NCI-H748 (cell line): ENCODE measurements around the gene GPC6.
A peak's percentile ranks its signal among the peaks of the same experiment; 100 is the strongest.

Experiments used
- DNase-seq: peaks from one replicate; lab custom pipeline; 2025; ENCODE audit not compliant: unreplicated experiment; lab: John Stamatoyannopoulos, UW

The GPC6 gene

DNA sequence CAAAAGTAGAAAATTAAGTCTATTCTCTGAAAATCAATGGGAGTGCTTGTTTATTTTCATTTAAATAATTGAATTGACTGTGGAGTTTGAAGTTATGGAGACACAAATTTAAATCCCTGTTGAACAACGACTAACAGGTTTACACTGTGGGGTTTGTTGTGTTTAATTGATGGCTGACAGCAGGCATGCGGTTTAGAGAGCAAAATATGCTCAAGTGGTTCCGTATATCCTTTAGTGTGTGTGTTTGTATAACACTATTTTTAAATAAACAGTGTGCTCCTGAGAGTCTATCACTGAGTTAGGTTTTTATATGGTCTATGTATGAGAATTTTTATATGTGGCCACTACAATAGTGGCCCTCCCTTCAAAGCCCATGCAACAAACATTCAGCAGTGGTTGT lies 332.0 kb downstream of the GPC6 start:
- peak; percentile 88 for DNase-seq

DNA sequence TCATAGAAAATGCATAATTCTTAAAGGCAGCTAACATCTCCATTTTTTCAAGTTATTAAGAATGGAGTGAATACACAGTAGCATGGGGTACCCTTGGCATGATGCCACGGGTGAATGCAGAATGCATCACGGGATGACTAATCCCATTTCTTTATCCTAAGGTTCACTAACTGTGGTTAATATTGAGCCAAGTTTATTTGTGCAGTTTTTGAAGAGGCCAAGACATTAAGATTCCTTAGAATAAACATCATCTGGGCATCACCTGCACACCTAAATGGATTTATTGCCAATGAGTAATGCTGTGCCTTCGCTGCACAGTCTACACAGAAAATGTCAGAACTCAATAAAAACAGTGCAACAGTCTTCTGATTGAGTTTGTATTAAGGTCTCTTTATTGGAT lies 333.1 kb downstream of the GPC6 start:
- DNase-seq, result peak; percentile 66

DNA sequence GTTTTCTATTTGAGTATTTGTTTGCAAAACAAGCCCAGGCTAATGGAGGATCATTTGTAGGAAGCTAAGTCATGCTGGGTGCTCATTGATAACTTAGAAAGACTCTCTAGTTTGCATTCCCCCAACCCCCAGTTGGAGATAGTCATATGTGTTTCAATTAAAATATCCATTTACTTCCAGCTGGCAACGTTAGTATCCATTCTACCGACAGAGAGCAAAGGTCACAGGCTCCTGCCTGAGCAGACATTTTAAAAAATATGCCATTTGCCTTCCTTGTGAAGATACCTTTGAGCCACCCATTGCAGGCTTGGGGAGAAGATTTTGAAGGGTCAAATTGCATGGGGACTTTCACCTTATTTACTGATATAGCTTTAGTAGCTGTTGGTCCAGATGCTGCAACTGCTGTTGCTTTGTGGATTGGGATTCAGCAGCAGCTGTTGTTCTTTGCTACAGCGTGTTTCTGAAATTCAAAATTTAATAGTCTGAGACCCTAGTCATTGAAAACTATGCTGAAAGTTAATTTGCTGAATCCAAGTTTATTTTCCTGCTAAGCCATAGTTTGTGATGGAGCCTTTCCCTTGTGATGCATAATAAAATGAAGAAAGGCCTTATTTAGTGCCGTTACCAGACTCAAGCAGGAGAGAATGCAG lies 335.1 kb downstream of the GPC6 start:
- peak; percentile 83 for DNase-seq

DNA sequence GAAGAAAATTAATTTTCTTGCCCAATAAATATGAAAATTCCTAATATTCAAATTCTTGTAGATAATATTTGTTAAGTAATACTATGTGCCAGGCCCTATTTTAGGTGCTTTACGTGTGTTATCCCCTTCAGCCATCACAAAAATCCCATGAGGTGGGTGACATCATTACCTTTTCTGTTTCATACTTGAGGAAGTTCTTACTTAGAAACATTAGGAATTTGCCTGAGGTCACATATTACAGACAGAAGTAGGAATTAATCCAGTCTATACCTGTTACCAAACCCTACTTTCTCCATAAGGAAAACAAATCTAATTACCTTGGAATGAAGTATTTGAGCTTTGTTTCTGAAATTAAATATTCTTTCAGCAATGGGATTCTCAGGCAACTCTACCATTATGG lies 336.1 kb downstream of the GPC6 start:
- no peak for DNase-seq

DNA sequence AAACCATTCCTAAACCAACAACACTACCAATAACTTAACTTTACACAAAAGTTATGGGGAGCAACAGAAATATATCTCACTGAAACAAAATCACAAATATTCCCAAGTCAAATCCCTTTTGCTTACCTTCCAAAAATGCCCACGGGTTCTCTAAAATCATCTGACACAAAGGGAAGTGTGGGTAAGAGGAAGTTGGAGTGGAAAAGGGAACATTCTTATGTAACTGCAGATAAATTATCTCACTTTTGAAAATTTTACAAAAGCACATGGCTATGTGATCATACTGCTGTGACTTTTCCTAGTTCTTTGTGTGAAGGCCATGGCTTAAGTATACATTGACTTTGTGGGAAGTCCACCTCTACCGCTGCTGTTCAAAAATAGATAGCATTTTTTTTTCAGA lies 350.5 kb downstream of the GPC6 start:
- DNase-seq, result no peak

DNA sequence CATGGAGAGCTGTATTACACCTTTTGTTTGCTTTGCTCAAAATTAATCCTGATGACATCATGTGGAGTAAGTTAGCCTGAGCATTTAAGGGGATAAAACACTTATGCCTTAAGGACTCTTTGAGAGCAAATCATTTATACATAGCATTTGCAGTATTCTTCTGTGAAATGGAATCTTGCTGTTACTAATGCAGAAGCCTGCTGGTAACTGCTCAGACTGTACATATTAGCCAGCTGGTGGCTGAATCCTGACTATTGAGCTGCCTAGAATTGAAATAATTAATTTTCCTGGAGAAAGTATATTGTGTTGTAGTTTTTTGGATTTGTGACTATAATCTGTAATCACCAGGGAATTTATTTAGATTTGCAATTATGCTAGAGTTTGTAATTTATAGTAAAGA lies 363.2 kb downstream of the GPC6 start:
- no peak for DNase-seq

DNA sequence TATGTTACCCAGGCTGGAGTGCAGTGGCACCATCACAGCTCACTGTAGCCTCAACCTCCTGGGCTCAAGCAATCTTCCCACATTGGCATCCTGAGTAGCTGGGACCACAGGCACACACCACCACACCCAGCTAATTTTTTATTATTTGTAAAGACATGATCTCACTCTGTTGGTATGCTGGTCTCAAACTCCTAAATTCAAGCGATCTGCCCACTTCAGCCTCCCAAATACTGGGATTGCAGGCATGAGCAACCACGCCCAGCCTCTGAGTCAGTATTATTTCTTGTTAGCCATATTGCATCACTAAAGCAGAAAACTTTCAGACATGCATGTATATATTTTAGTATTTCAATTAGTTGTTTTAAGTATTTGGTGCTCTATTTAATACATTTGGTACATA lies 376.4 kb downstream of the GPC6 start:
- DNase-seq, result peak; percentile 6

DNA sequence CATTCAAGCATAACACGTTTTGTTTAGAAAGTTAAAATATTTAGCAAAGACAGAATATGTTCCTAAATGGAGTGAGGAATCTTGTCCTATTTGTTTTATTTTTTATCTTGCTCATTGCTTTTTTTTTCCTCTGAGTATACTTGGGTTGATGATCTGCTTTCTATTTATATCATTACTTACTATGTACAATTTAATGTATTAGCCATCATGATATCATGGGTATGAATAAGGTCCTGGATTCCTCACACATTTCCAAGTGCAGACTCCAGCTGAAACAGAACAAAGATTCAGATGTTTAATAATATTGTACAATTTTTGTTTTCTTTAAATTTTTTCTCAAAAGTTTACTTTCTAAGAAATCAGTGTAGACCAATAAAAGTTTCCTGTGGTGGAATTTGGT lies 388.2 kb downstream of the GPC6 start:
- no peak for DNase-seq

DNA sequence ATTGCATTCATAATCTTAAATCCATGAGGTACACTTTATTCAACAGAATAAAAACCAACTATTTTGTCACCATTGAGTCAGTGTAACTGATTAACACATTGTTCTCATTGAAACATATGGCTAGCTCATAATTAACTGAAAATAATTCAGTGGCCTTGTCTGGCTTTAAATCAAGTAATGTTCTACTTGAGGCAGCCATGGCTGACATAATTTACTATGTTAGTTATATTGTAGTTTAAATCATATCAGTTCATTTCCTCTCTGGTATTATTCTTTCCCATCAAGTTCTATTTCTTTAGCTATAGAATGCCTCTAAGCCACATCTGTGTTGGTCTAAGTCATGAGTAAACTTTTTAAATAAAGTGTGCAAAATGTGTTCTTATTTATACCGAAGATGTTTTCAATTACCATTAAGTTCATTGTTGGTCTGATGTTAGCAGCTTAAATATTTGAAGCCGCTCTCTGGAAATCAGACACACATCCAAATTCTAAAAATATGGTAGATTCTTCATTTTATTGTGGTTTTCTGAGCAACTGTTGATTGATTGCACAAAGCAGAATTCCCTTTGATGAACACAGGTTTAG lies 393.7 kb downstream of the GPC6 start:
- DNase-seq, result no peak

DNA sequence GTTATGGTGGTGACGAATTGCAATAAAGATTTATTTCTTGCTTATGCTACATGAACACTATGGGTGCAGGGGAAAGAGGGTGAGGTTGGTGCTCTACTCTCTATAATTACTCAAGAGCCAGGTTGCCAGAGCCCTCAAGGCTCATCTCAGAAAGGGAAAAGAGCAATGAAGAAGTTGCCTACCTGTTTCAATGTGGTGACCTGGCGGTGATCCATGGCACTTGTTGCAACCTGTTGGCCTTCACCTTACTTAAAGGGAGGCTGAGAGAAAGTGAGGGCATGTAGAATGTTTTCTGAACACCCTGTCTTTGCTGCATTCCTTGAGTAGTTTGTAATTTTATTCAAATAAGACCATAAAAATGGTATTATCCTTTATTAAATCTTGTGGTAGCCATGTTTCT lies 394.4 kb downstream of the GPC6 start:
- no peak for DNase-seq

DNA sequence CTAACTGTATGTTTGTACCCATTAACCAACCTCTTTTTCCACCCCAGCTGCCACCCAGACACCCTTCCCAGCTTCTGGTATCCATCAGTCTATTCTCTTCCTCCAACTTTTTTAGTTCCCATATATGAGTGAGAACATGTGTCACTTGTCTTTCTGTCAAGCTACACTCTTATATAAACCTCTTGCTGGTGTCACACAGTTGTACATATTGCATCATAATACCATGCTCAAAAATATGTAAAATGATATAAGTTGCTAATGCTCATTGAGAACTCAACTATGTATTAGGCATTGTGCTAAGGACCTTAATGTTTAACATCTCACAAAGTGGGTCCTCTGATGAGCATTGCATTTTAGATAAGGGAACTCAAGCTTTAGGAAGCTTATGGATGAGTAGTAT lies 395.4 kb downstream of the GPC6 start:
- no peak for DNase-seq

DNA sequence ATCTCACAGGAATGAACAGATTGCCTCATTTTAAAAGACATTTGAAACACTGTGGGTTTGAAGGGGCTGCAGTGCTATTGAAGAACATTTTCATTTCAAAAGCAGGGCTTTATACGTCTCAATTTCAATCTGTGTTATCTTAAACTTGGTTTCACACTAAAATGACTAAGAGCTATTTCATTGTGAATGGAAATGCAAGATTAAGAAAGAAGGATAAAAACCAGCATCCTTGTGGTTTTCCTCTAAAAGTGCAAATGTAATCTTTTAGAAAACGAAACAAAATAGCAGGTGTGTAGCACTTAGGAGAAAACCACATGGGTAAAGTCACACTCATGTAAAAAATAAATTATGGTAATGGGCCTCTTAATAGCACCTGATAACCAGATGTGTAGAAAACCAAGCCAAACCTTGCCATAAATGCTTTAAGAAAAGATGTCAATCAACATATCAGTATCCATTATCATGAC lies 397.7 kb downstream of the GPC6 start:
- no peak for DNase-seq

DNA sequence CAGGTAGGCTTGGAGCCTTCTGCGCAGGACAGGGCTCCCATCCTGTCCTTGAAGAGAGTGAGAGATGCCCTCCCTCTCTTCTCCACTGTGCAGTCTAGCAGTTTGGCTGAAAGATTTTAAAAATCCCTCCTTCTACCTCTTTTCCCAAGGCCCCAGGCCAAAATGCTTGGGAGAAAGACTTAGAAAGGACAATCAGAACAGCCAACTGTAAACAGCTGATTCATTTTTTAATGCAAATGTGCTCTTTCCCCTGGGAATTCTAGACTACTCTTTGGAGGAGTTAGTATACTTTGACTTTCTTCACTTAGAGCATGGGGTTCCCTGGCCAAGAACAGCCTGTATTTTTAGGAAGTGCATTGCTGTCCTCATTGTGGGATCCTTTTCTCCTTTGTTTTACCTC lies 398.9 kb downstream of the GPC6 start:
- no peak for DNase-seq

DNA sequence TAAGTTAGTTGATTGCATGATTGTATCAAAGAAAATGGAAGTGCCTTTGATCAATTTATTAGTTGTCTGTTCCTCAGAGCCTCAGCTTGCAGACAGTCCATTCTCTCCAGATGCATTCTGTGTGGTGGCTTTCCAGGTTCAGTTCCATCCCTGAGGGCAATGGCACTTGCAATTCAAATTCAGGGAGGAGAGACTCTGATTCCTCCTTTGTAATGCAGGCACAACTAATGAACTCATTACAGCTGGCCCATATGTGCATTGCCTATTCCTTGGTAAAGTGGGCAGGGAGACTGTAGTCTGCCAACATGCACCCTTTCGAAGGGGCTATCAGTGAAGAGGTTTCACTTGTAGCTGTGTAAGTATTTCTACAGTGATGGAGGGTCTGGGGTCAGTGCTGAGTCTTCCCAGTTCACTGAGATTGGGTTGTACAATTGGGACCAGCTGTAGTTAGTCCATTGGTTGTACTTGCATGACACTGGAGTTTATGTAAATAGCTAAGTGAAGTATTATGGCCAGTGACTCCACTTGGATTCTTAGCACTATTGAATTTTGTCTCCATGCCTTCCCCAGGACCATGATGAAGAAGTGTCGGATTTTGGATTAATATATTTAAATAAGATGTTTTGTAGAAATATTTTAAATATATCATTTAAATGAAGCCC lies 401.7 kb downstream of the GPC6 start:
- no peak for DNase-seq

DNA sequence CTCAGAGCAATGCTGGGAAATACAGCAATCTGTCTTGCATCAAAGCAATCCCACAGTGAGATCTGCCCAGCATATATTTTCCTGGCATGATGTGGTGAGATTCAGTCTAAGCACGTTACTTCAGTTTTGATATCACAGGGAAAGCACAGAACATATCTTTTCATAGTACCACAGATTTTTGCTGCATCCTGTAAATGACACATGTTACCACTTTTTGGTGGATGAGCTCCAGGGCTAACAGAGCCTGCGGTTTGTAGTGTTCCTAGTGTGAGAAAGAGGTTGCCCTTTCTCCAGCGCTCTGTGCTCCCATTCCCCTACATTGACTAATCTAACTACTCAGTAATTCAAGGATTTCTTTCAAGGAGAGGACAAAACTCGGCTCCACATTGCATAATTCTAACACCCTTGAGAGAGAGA lies 409.0 kb downstream of the GPC6 start:
- DNase-seq, result no peak

DNA sequence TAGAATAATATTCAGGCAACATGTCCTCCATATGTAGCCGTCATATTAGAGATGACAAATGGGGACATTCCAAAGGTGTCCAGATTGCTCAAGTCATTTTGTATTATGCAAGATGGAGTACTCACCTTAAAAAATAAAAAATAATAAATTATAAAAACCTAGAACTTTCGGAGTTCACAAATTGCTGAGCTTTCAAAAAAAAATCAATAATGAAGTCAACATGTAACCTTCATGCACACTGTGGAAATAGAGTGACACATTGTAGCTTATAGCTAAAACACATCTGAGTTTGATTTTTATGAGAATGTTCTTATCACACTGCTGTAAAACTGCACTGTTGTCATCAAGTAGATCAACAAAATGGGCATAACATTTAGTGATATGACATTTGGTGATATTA lies 411.2 kb downstream of the GPC6 start:
- no peak for DNase-seq

DNA sequence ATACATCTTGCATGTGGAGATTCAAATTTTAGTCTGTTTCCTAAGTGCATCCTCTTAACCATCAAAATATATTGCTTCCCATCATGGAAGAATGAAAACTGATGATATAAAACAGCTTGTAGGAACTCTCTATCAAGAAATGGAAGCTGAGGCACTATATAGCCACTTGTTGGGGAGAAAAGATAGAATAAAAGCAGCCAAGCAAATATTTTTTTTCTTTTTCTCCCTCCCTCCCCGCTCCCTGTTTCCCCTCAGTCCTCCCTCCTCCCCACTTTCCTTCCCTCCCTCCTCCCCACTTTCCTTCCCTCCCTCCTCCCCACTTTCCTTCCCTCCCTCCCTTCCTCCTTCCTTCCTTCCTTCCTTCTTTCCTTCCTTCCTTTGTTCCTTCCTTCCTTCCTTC lies 413.8 kb downstream of the GPC6 start:
- DNase-seq, result no peak

DNA sequence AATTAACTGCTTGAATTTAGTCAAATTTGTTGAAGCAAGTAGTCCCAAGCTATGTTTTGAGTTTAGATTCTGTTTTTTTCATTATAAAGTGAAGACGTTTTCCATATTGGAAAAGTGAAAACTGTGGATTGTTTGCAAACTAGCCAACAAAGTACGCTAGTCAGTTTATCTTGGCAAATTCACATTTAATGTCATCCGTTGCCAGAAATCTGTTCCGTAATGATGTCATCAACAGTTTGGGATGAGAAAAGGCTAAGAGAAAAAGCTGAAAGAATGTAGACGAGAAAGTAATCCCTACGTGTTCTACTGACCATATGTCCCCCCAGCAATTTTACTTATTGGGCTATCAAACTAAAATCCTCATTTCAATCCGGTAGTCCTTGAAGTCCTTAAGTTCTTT lies 419.6 kb downstream of the GPC6 start:
- DNase-seq, result no peak

DNA sequence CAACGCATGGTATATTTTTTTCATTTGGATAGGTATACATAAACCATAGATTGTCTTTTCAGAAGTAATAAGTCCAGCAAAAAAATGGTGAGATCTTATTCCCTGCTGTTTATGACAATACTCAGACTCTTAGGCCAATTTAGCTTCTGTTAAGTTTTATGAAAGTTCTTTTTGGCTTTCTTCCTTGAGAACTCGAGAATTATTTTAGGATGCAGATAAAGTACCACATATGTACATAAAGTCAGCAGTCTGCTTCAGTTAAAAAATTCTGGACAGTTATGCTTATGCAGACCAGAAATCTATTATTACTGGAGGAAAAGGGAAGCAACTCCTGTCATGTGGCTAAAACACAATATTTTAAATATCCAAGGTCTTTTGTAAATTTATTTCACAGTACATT lies 422.9 kb downstream of the GPC6 start:
- DNase-seq, result no peak

DNA sequence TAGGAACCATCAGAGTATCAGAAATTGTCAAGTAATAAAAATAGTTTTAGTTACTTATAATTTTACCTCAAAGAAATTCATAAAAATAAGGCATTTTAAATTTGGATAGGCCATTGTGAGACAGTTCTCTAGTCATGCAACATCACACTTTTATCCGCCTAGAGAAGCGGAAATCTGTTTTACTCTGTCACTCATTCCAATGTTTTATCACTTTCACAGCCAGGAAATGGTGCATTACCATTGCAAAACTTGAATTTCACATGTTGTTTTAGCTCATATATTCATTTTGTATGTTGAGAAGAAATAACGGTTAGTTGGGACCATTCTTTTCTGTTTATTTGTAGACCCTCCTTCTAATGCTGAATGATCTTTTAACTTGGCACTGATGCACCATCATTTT lies 427.2 kb downstream of the GPC6 start:
- DNase-seq, result no peak

DNA sequence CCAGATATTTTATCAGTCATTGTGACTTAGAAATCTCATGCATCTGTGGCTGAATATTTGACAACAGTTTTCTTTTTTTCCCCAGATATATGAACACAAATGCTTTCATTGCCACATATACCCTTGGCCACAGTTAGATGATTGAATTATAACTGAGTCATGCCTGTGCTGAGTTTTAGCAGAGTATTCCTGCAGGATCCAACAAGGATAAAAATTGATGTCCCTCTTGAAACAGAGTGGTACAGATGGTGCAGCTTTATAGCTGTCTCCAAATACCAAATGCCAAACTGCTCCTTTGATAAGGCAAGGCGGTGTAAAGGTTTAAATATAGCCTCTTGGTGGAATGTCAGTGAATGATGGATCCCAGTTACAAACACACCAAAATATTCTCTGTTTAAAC lies 428.5 kb downstream of the GPC6 start:
- no peak for DNase-seq

DNA sequence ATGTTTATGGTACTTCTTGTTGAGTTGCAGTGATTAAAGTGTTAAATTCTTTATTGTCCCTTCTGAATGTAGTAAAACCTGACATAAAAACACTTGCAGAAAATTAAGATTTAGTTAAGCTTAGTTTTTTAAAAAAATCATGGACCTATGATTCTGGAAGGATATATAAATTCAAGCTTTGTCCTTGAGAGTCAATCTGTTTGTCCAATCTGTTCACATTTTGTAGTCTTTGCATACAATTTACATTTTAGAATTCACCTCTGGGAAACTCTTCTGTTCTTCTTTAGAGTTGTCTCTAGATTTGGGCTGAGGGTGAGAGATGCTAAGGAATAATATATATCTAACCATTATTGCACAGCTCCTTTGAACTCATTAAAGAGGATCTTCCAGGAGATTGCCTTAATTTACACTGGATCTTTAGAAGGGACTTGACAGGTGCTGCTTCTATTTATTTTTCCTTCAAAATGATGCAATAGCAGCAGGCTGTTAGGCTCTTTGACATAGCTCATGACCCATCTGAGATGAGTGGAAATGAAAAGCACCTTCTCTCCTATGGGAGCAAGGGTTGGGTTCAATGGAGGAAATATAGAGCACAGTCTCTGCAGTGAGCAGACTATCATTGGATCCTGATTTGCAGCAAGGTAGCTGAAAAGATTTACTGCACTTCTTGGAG lies 433.9 kb downstream of the GPC6 start:
- DNase-seq, result no peak
